Stimulated activated CD8-positive, alpha-beta memory T cell treated with anti-CD3 and anti-CD28 coated beads, Interleukin-7, amount 100 ng/mL, for 1 hour (primary cell): Measurements from ENCODE around the gene PKN2.
"Not testable (repeated sequence)": the region's sequence is repeated elsewhere in the genome, so short reads cannot be mapped to it uniquely, and the experiment has no call there.

Experiments
- DNase-seq, 2 donors: peaks; one replicate each; pipeline ENCODE4 v3.0.0-alpha.2; 2020; ENCODE audit warnings: low read depth in 2 of 2

Gene PKN2

DNA sequence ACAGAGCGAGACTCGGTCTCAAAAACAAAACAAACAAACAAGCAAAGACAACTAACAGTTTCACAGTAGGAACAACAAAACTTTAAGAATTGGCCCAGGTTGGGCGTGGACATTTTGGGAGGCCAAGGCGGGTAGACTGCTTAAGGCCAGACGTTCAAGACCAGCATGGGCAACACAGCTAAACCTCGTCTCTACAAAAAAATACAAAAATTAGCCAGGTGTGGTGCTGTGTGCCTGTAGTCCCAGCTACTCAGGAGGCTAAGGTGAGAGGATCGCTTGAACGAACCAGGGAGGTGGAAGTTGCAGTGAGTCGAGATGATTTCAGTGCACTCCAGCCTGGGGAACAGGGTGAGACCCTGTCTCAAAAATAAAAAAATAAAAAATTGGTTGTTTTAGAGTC, 193.8 kb downstream of the PKN2 start:
- no peak for DNase-seq

DNA sequence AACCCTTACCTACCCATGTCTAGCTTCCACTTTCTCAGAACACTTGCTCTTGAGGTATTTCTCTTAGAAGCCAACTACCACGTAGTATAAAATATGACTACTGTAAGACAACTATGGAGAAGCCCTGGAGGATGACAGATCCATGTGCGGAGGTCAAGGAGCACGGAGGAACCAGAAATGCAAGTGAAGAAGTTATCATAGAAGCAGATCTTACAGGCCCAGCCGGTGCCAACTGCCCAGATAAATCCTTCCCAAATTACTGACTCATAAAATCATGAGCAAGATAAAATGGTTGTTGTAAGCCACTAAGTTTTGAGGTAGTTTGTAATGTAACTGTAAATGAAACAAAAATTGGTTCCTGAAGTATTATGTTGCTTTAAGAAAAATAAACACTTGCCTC, 194.7 kb downstream of the PKN2 start:
- DNase-seq: no peak

DNA sequence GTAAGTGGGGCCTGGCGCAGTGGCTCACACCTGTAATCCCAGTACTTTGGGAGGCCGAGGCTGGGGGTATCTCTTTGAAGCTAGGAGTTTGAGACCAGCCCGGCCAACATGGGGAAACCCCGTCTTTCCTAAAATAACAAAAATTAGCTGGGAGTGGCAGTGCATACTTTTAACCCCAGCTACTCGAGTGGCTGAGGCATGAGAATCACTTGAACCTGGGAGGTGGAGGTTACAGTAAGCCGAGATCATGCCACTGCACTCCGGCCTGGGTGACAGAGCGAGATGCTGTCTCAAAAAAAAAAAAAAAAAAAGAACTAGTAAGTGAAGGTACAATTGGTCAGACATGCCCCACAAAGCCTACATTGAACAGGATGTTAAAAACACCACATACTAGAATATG, 196.6 kb downstream of the PKN2 start:
- DNase-seq: not testable (repeated sequence)

DNA sequence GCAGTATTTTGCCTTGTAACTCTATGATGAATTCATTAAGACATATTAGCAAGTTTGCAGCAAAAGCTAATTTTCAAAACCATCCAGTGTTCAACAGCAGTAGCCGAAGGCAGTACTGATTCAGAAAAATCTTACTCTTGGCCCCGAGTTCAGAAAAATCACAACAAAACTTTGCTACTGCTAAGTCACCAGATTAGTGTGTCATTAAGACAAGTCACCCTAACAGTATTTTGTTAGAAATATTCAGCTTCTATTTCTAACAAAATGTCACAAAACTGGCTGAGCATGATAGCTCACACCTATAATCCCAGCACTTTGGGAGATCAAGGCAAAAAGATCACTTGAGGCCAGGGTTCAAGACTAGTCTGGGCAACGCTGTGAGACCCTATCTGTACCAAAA, 199.1 kb downstream of the PKN2 start:
- DNase-seq: no peak
